Calu3 (cell line): ENCODE results near the gene ST8SIA1. TPM values are rescaled to one million over a fixed set of nuclear protein-coding genes. Genes with fewer than 3 reads are reported as not detected.

Source experiments
- BruUV-seq: library from RNA; stranded (reverse); fragments of 400-500 nt; replicated peaks from 2 replicates; lab custom pipeline; 2021; lab: Mats Ljungman, UMichigan
- CTCF ChIA-PET: fragments of 300-600 bp; sonication (Branson Sonifier 250); formaldehyde crosslinking; loops from one replicate; lab custom pipeline; 2022; ENCODE audit warnings: antibody characterized with exemption; lab: Charles Lee
- DNase-seq: peaks from one replicate; pipeline ENCODE4 v3.0.0; 2022
- H3K27ac Mint-ChIP-seq: one replicate; pipeline ENCODE4 v1.8.0; 2022; ENCODE audit warnings: mixed read lengths; ENCODE audit not compliant: unreplicated experiment
- H3K27me3 Mint-ChIP-seq: one replicate; pipeline ENCODE4 v1.8.0; 2022; ENCODE audit warnings: mixed read lengths; ENCODE audit not compliant: unreplicated experiment
- H3K36me3 Mint-ChIP-seq: one replicate; pipeline ENCODE4 v1.8.0; 2022; ENCODE audit warnings: mild to moderate bottlenecking, moderate library complexity, mixed read lengths; ENCODE audit not compliant: insufficient read depth, unreplicated experiment
- H3K4me1 Mint-ChIP-seq: one replicate; pipeline ENCODE4 v1.8.0; 2022; ENCODE audit warnings: mild to moderate bottlenecking, low read depth, mixed read lengths; ENCODE audit not compliant: unreplicated experiment
- H3K4me3 Mint-ChIP-seq: one replicate; pipeline ENCODE4 v1.8.0; 2022; ENCODE audit warnings: mild to moderate bottlenecking, low read depth, moderate library complexity, mixed read lengths; ENCODE audit not compliant: unreplicated experiment
- H3K9me3 Mint-ChIP-seq: one replicate; pipeline ENCODE4 v1.8.0; 2022; ENCODE audit warnings: low read depth, mixed read lengths; ENCODE audit not compliant: unreplicated experiment
- intact Hi-C: fragments of 100-400 bp; cut with micrococcal nuclease; formaldehyde crosslinking; loops from one replicate; pipeline ENCODE4 v1.10.0; 2022; ENCODE audit not compliant: unreplicated experiment
- total RNA-seq: library from RNA; stranded (reverse); gene quantifications from 2 replicates; pipeline ENCODE4 v1.2.3, GENCODE V29; 2022
- TF ChIP-seq, protein P1 (sequence below): fragments of 200-600 bp; IDR thresholded peaks from one replicate; pipeline ENCODE4 v1.8.0; 2022; ENCODE audit warnings: antibody characterized with exemption; ENCODE audit not compliant: unreplicated experiment

ST8SIA1 gene
- total RNA-seq, 1 experiment from 2014 or later = not detected

DNA sequence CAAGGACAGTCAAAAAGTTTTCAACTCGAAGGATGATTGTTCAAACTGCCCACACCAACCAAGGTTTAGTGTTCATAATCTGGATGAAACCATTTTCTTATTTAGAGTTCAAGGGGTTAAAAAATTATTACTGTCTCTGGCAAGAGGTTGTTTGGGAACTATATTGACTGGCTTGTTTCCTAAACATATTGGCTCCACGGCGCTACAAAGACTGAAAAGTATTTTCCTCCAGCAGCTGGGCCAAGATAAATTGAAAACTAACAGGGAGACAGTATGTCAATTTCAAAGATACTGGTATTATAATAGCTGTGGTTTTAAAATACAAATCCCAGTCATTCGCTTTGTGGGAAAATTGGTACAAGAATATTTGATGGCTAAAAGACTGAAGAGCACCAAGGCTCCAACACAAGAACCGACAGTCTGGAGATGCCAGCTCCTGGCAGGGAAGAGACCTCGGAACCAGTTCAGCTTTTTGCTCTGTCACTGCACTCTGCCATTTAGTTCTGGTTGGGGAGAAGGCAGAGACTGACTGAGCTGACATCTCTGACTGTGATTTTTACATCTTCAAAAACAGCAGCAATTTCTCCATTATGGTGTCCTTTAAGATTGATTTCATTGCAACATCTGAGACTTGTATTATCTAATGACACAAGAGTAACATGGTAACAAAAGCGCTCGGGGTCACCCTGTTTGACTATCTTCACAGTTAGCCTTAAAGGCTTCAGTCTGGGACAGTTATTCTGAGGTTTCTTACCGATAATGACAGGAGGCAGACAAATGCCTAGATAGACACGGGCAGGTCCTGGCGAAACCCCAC is 62.0 kb downstream of the ST8SIA1 start:
- CTCF ChIA-PET = no interaction called here
- BruUV-seq = no TSS peak
- intact Hi-C loops = no loop called here

DNA sequence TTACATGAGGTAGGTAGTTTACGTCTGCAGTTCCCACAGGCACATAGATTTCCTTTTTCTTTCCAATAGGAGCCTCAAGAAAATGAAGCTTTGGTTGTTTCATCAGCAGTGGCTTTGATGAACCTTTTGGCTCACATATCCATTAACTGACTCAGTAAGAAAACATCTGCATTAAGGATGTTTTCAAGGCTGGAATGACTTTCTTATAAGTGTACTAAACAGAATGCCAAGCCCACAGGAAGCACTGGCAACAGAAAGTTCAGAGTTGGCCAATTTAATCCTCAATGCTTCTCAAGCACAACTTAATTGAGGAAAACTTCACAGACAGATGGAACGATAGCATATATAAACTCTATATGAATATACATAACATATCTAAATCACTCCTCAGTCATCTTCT is 63.5 kb downstream of the ST8SIA1 start:
- Mint-ChIP-seq H3K9me3 (peaks cover 3% of the 10 kb centered on the region), H3K27me3 (peaks cover 31% of the 10 kb centered on the region), H3K4me3 (no peak overlapping the region), H3K4me1 (peaks cover 4% of the 10 kb centered on the region), H3K36me3 (no peaks in the 10 kb centered on the region), H3K27ac (no peak overlapping the region)
- intact Hi-C loops = no loop called here
- no peak for DNase-seq
- TF ChIP-seq, protein P1, sequence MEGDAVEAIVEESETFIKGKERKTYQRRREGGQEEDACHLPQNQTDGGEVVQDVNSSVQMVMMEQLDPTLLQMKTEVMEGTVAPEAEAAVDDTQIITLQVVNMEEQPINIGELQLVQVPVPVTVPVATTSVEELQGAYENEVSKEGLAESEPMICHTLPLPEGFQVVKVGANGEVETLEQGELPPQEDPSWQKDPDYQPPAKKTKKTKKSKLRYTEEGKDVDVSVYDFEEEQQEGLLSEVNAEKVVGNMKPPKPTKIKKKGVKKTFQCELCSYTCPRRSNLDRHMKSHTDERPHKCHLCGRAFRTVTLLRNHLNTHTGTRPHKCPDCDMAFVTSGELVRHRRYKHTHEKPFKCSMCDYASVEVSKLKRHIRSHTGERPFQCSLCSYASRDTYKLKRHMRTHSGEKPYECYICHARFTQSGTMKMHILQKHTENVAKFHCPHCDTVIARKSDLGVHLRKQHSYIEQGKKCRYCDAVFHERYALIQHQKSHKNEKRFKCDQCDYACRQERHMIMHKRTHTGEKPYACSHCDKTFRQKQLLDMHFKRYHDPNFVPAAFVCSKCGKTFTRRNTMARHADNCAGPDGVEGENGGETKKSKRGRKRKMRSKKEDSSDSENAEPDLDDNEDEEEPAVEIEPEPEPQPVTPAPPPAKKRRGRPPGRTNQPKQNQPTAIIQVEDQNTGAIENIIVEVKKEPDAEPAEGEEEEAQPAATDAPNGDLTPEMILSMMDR = no peak
- CTCF ChIA-PET = no interaction called here
- BruUV-seq = no TSS peak

More for the DNA sequence above, 62.0 kb downstream of the ST8SIA1 start:
- TF ChIP-seq, protein P1 = no peak
- peaks cover 31% of the 10 kb centered on the region for H3K27me3 Mint-ChIP-seq
- no peak overlapping the region for H3K4me3 Mint-ChIP-seq
- no peak for DNase-seq
- no peaks in the 10 kb centered on the region for H3K36me3 Mint-ChIP-seq
- no peaks in the 10 kb centered on the region for H3K4me1 Mint-ChIP-seq
- no peak overlapping the region for H3K27ac Mint-ChIP-seq
- peaks cover 3% of the 10 kb centered on the region for H3K9me3 Mint-ChIP-seq

DNA sequence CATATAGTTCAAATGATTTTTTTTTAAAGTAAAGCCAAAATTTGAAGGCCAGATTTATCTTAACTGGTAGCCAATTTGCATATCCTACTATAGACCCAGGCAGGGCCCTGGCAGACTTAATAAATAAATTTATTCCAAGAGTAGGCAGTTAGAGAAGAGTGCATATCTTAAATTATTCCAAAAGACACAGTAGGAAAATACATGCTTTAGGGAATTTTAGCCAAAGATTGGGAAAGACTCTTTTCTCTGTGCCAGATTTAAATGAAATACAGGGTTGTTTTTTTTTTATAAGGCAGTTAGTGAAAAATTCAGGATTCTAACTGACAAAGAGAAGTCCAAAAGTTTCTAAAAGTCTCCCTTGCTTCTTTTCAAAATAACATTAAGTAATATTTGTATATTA is 65.5 kb downstream of the ST8SIA1 start:
- Mint-ChIP-seq H3K27ac (no peak overlapping the region), H3K4me1 (peaks cover 8% of the 10 kb centered on the region), H3K36me3 (no peaks in the 10 kb centered on the region), H3K4me3 (no peak overlapping the region), H3K9me3 (peaks cover 3% of the 10 kb centered on the region), H3K27me3 (peaks cover 16% of the 10 kb centered on the region)
- TF ChIP-seq, protein P1 = no peak
- CTCF ChIA-PET = no interaction called here
- no TSS peak for BruUV-seq
- no peak for DNase-seq
- intact Hi-C loops = no loop called here

DNA sequence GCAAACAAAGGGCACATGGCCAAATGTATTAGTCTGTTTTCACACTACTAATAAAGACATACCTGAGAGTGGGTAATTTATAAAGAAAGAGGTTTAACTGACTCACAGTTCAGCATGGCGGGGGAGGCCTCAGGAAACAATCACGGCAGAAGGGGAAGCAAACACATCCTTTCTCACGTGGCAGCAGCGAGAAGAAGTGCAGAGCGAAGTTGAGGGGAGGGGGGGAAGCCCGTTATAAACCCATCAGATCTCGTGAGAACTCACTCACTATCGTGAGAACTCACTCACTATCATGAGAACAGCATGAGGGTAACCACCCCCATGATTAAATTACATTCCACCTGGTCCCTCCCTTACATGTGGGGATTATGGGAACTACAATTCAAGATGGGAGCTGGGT is 66.1 kb downstream of the ST8SIA1 start:
- TF ChIP-seq, protein P1 = no peak
- intact Hi-C loops = no loop called here
- H3K27me3 Mint-ChIP-seq = peaks cover 10% of the 10 kb centered on the region
- BruUV-seq = no TSS peak
- H3K4me1 Mint-ChIP-seq = peaks cover 8% of the 10 kb centered on the region
- H3K9me3 Mint-ChIP-seq = peaks cover 3% of the 10 kb centered on the region
- no peaks in the 10 kb centered on the region for H3K36me3 Mint-ChIP-seq
- CTCF ChIA-PET = no interaction called here
- no peak overlapping the region for H3K27ac Mint-ChIP-seq
- H3K4me3 Mint-ChIP-seq = no peak overlapping the region
- DNase-seq = no peak
